DND-41 (cell line): ENCODE results near the gene SOX6.

Source experiments
- ATAC-seq: fragments of 200-7000 bp; cut with Tn5 transposase; 3 replicates; pipeline ENCODE4 v1.9.1; 2021; ENCODE audit warnings: low read depth; ENCODE audit not compliant: insufficient read depth
- DNase-seq: peaks from one replicate; pipeline ENCODE4 v3.0.0-alpha.2; 2020
- H2AFZ ChIP-seq: 2 replicates; pipeline ENCODE4 v1.6.0; 2012; ENCODE audit warnings: low read depth, low read length
- H3K27ac ChIP-seq: 2 replicates; pipeline ENCODE4 v1.5.1; 2012; ENCODE audit warnings: low read length, inconsistent platforms
- H3K27me3 ChIP-seq: fragments of 200-600 bp; sonication (generic); 2 replicates; pipeline ENCODE4 v1.6.0; 2012; ENCODE audit warnings: low read length, mild to moderate bottlenecking, inconsistent platforms; ENCODE audit not compliant: insufficient read depth, poor library complexity
- H3K36me3 ChIP-seq: 2 replicates; pipeline ENCODE4 v1.5.1; 2012; ENCODE audit warnings: low read length, inconsistent platforms; ENCODE audit not compliant: insufficient read depth
- H3K4me1 ChIP-seq: 2 replicates; pipeline ENCODE4 v1.5.1; 2012; ENCODE audit warnings: mild to moderate bottlenecking, low read length; ENCODE audit not compliant: insufficient read depth
- H3K4me2 ChIP-seq: 2 replicates; pipeline ENCODE4 v1.6.0; 2012; ENCODE audit warnings: mild to moderate bottlenecking, moderate library complexity, low read length, inconsistent platforms; ENCODE audit not compliant: insufficient read depth
- H3K4me3 ChIP-seq, 2 experiments: fragments of 200-600 bp in 1 of 2; shearing (Covaris generic) in 1 of 2; 2 replicates each; pipeline ENCODE4 v1.5.1; 2012 to 2016; ENCODE audit warnings: inconsistent platforms in 2 of 2, low read length in 2 of 2, mild to moderate bottlenecking in 2 of 2, low read depth in 1 of 2, moderate library complexity in 1 of 2
- H3K79me2 ChIP-seq: 2 replicates; pipeline ENCODE4 v1.6.0; 2012; ENCODE audit warnings: low read length, inconsistent platforms; ENCODE audit not compliant: insufficient read depth
- H3K9ac ChIP-seq: 2 replicates; pipeline ENCODE4 v1.6.0; 2012; ENCODE audit warnings: low read depth, mild to moderate bottlenecking, inconsistent platforms, low read length, moderate library complexity
- H3K9me3 ChIP-seq: 2 replicates; pipeline ENCODE4 v1.5.1; 2012; ENCODE audit warnings: low read length, moderate library complexity, mild to moderate bottlenecking, inconsistent platforms; ENCODE audit not compliant: insufficient read depth, severe bottlenecking
- H4K20me1 ChIP-seq: 2 replicates; pipeline ENCODE4 v1.6.0; 2012; ENCODE audit warnings: low read length; ENCODE audit not compliant: insufficient read depth
- CTCF ChIP-seq: IDR thresholded peaks from 2 replicates; pipeline ENCODE4 v1.5.1; 2012; ENCODE audit warnings: borderline replicate concordance, low read length, moderate library complexity, mild to moderate bottlenecking; ENCODE audit not compliant: poor library complexity, severe bottlenecking; ENCODE audit errors: extremely low read depth
- EZH2 ChIP-seq: IDR thresholded peaks from 3 replicates; pipeline ENCODE4 v1.6.1; 2012; ENCODE audit warnings: borderline replicate concordance, low read depth, mild to moderate bottlenecking, moderate library complexity, low read length, inconsistent platforms; ENCODE audit not compliant: severe bottlenecking

SOX6 gene

GRCh38 chr11:16098526-16099205 is 257.7 kb downstream of the SOX6 start:
- DNase-seq, result no peak
- H3K9me3 ChIP-seq, result no peaks in the 10 kb centered on the region
- H3K36me3 ChIP-seq, result no peaks in the 10 kb centered on the region
- H3K79me2 ChIP-seq, result no peaks in the 10 kb centered on the region
- no peak overlapping the region for H2AFZ ChIP-seq
- H4K20me1 ChIP-seq, result no peaks in the 10 kb centered on the region
- no peak overlapping the region for H3K4me3 ChIP-seq
- ATAC-seq, result no peak
- no peak for TF ChIP-seq EZH2
- TF ChIP-seq CTCF, result no peak
- H3K4me2 ChIP-seq, result no peak overlapping the region
- no peak overlapping the region for H3K9ac ChIP-seq
- peaks cover 4% of the 10 kb centered on the region for H3K27me3 ChIP-seq
- no peak overlapping the region for H3K27ac ChIP-seq
- no peaks in the 10 kb centered on the region for H3K4me1 ChIP-seq

GRCh38 chr11:16097543-16097942 is 258.8 kb downstream of the SOX6 start:
- no peak overlapping the region for H2AFZ ChIP-seq
- no peak overlapping the region for H3K27ac ChIP-seq
- no peaks in the 10 kb centered on the region for H3K36me3 ChIP-seq
- ATAC-seq, result no peak
- H3K4me2 ChIP-seq, result no peak overlapping the region
- H3K9ac ChIP-seq, result no peak overlapping the region
- no peak for DNase-seq
- peaks cover 4% of the 10 kb centered on the region for H3K27me3 ChIP-seq
- H3K4me1 ChIP-seq, result no peaks in the 10 kb centered on the region
- TF ChIP-seq EZH2, result no peak
- TF ChIP-seq CTCF, result no peak
- no peak overlapping the region for H3K4me3 ChIP-seq
- H4K20me1 ChIP-seq, result no peaks in the 10 kb centered on the region
- H3K9me3 ChIP-seq, result no peaks in the 10 kb centered on the region
- H3K79me2 ChIP-seq, result no peaks in the 10 kb centered on the region

- TF ChIP-seq CTCF (no peak), EZH2 (no peak)
- Histone ChIP-seq H3K27ac (no peak overlapping the region), H3K9ac (no peak overlapping the region), H3K27me3 (peaks cover 4% of the 10 kb centered on the region), H3K36me3 (no peaks in the 10 kb centered on the region), H4K20me1 (no peaks in the 10 kb centered on the region), H2AFZ (no peak overlapping the region), H3K4me1 (no peaks in the 10 kb centered on the region), H3K4me3 (no peak overlapping the region), H3K9me3 (no peaks in the 10 kb centered on the region), H3K4me2 (no peak overlapping the region), H3K79me2 (no peaks in the 10 kb centered on the region)
- DNase-seq (no peak), ATAC-seq (no peak)
These were observed 260.0 kb downstream of the SOX6 start for GRCh38 chr11:16096336-16096735.

- DNase-seq, result no peak
These were observed 260.6 kb downstream of the SOX6 start for GRCh38 chr11:16095756-16096155.

More at GRCh38 chr11:16095756-16096155, 260.6 kb downstream of the SOX6 start:
- no peaks in the 10 kb centered on the region for H4K20me1 ChIP-seq
- ATAC-seq, result no peak
- H3K4me3 ChIP-seq, result no peak overlapping the region
- H3K27me3 ChIP-seq, result peaks cover 4% of the 10 kb centered on the region
- no peaks in the 10 kb centered on the region for H3K36me3 ChIP-seq
- H2AFZ ChIP-seq, result no peak overlapping the region
- H3K27ac ChIP-seq, result no peak overlapping the region
- TF ChIP-seq CTCF, result no peak
- no peak for TF ChIP-seq EZH2
- H3K9ac ChIP-seq, result no peak overlapping the region
- H3K9me3 ChIP-seq, result no peaks in the 10 kb centered on the region
- H3K4me2 ChIP-seq, result no peak overlapping the region
- H3K79me2 ChIP-seq, result no peaks in the 10 kb centered on the region
- no peaks in the 10 kb centered on the region for H3K4me1 ChIP-seq
